Measurements from ENCODE around the gene TPST2.

DNA sequence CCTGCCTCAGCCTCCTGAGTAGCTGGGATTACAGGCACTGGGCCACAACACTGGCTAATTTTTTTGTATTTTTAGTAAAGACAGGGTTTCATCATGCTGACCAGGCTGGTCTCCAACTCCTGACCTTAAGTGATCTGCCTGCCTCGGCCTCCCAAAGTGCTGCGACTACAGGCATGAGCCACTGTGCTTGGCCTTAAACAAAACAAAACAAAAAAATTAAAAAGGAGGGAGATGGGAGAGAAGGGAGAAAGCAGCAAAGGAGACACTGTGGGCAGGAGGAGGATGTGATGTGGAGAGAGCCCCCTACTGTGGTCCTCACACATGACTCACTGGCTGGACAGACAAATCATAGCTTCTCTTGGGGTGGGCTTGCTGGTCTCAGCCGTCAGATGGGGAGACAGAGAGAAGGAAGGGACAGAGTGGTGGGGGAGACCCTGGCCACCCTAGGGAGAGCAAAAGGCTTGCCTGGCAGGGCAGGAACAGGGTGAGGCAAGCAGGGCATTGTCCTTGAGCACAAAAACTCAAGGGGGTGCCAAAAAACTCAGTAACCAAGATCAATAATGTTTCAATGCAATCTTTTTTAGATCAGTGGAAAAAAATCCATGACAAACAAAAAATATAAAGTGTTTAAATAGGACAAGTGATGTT, 31.6 kb downstream of the TPST2 start:
- TF ChIP-seq CTCF (IDR thresholded peaks at IDR 0.05; ENCODE audit: low read depth, low read length), result no peak
- TF ChIP-seq EZH2phosphoT487 (IDR thresholded peaks at IDR 0.05; ENCODE audit: low read depth), result no peak
